UCSD-AML1 (cell line): ENCODE results near the gene PRPH2.

Experiments used
- DNase-seq: peaks from one replicate; lab custom pipeline; 2025; ENCODE audit not compliant: unreplicated experiment; lab: John Stamatoyannopoulos, UW

Gene PRPH2

GRCh38 chr6:42722497-42722896 lies at the start of gene PRPH2:
PRPH2 (minus strand) TSS chr6:42722597; CDS start chr6:42722334, 263 bp downstream.
- DNase-seq = no peak

- no peak for DNase-seq
Observed at GRCh38 chr6:42771741-42772100, 49.3 kb upstream of the PRPH2 start.

- no peak for DNase-seq
Observed at GRCh38 chr6:42769836-42770235, 47.4 kb upstream of the PRPH2 start.

- no peak for DNase-seq
Observed at GRCh38 chr6:42769051-42769450, 46.7 kb upstream of the PRPH2 start.

- no peak for DNase-seq
Observed at GRCh38 chr6:42766163-42766670, 43.8 kb upstream of the PRPH2 start.

- DNase-seq = no peak
Observed at GRCh38 chr6:42764911-42765648, 42.7 kb upstream of the PRPH2 start.

- no peak for DNase-seq
Observed at GRCh38 chr6:42762950-42763349, 40.6 kb upstream of the PRPH2 start.

- DNase-seq = no peak
Observed at GRCh38 chr6:42762426-42762859, 40.0 kb upstream of the PRPH2 start.

GRCh38 chr6:42761287-42762067 lies 39.1 kb upstream of the PRPH2 start:
- DNase-seq = no peak

- DNase-seq = no peak
Observed at GRCh38 chr6:42758756-42759430, 36.5 kb upstream of the PRPH2 start.

GRCh38 chr6:42756722-42757121 lies 34.3 kb upstream of the PRPH2 start:
- DNase-seq = no peak

GRCh38 chr6:42754759-42755158 lies 32.4 kb upstream of the PRPH2 start:
- no peak for DNase-seq

GRCh38 chr6:42751055-42751454 lies 28.7 kb upstream of the PRPH2 start:
- DNase-seq = no peak

- no peak for DNase-seq
Observed at GRCh38 chr6:42748203-42748898, 26.0 kb upstream of the PRPH2 start.

GRCh38 chr6:42746463-42747391 lies 24.3 kb upstream of the PRPH2 start:
- DNase-seq = peak; percentile 94

GRCh38 chr6:42745640-42746462 lies 23.5 kb upstream of the PRPH2 start, which contains the start of gene TBCC:
TBCC (minus strand) TSS chr6:42746103; CDS start chr6:42746073, 30 bp downstream.
- peak; percentile 95 for DNase-seq

GRCh38 chr6:42745083-42745639 lies 22.8 kb upstream of the PRPH2 start:
- no peak for DNase-seq

GRCh38 chr6:42744351-42744893 lies 22.0 kb upstream of the PRPH2 start:
- no peak for DNase-seq
